Islet precursor cell (in vitro differentiated cells): ENCODE results near the gene TFEC.

Experiments used
- DNase-seq: peaks from one replicate; pipeline ENCODE4 v3.0.0-alpha.2; 2018

The TFEC gene

DNA sequence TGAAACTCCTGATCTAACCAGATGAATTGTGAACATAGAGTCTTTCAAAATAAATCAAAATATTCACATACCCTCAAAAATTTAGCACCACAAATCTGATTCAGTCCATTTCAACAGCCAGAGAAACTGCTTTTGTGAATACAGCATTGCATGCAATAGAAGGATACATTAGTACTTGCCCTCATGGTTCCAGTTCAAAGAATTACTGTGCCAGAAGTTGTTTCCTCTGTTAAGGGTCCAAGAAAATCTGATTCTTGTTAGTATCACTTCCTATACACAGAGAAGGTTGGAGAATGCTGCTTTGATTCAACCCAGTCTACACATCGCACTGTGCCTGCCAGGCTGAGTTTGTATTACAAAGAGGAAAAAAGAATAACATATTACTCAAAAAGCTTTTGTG is 115.6 kb downstream of the TFEC start:
- no peak for DNase-seq

DNA sequence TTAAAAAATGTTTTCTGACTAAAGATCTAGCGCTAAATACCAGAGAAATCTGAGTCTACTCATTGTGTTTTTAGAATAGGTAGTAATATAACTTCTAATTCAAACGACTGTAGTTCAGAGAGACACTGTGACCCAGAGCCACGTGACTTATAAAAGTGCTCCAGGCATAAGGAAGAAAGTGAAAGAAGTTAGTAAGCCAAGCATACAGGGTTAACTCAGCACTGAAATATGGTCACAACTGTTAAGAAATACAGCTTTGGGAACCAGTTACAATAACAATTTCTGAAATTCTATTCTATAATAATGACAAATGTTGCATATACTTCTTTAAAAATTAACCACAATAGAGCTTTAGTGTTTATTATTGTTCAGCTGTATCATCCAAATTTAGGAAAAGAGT is 119.1 kb downstream of the TFEC start:
- DNase-seq = no peak

DNA sequence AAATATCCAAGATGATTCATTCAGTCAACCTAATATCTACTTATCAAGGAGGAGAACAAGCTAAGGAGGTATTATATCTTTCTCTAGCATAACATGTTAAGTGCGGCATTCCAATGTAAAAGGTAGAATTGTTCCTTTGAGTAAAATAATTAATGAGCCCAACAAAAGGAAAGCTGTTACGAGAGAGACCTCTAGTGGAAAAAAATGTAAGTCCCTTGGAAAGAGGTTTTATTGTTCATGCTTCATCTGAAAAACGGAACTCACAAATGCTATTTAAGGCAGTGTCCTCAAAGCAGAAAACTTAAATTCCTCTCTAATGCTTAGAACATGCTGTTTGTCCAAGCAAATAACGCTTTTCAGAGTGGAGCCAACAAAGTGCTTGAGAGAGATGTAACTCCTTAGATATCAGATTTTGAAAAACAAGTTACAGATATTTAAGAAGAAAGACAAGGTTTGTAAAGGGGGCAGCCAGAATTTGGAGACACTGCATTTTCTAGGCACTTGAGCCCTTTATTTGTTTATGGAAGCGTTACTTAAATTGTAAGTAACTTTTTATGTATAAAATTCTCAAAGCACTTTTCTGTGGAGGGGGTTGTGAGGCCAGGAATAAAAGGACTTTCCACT is 119.9 kb downstream of the TFEC start:
- DNase-seq = no peak

DNA sequence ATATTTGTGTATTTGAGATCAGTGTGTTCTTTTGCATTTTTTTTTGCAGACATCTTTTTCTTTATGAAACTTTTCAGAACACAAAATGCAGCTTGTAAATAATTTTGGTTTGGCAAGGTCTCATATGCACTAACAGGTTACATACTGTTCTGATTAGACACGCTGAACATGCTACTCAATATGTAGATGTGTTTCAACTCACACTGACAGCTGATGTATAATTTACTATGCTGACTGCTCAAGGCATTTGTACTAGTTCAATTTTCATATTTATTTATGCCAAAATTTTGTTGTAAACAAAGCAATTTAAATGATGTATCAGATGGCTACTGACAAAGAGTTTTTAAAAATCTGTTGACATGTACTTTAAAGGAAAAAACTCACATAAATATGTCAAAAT is 123.8 kb downstream of the TFEC start:
- no peak for DNase-seq

DNA sequence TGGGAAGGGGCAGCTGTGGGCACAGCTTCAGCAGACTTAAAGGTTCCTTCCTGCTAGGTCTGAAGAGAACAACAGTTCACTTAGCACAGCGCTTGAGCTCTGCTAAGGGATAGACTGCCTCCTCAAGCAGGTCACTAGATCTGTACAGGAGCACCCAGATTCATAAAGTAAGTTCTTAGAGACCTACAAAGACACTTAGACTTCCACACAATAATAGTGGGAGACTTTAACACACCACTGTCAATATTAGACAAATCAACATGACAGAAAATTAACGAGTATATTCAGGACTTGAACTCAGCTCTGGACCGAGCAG is 140.9 kb downstream of the TFEC start:
- no peak for DNase-seq

DNA sequence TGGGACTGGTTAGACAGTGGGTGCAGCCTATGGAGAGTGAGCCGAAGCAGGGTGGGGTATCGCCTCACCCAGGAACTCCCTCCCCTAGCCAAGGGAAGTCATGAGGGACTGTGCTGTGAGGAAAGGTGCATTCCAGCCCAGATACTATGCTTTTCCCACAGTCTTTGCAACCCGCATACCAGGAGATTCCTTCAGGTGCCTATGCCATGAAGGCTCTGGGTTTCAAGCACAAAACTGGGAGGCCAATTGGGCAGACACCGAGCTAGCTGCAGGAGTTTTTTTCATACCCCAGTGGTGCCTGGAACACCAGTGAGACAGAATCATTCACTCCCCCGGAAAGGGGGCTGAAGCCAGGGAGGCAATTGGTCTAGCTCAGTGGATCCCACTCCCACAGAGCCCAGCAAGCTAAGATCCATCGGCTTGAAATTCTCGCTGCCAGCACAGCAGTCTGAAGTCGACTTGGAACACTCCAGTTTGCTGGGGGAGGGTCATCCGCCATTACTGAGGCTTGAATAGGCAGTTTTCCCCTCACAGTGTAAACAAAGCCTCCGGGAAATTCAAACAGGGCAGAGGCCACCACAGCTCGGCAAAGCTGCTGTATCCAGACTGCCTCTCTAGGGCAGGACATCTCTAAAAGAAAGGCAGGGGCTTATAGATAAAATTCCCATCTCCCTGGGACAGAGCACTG is 141.4 kb downstream of the TFEC start:
- DNase-seq = no peak

DNA sequence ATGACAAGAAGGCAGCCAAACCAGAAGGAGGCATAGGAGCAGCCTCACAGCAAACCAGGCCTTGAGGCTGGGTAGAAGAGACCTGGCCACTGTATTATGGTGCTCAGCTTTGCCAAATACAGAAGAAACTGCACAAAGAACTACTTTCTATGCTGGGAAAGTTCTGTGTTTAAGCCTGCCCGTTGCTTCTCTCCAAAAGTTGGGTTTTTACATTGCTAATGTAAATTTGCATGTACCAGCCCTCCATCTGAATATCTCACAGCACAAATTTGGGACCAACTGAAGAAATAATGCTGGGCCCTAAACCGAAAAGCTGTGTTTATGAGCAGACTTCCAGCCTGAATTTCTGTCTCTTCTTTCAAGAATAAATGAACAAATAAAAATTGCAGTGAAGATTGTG is 145.0 kb downstream of the TFEC start:
- no peak for DNase-seq
